Kasumi-1 (cell line): Measurements from ENCODE around the gene P3H3.
"Not testable (repeated sequence)": the region's sequence is repeated elsewhere in the genome, so short reads cannot be mapped to it uniquely, and the experiment has no call there.

Experiments
- DNase-seq, 2 experiments: peaks; one replicate each; lab custom pipeline; 2025; lab: John Stamatoyannopoulos, UW

P3H3 gene

GRCh38 chr12:6866163-6866919, 38.1 kb downstream of the P3H3 start:
- DNase-seq, result no peak

- DNase-seq, result peak in 1 of 2 experiments; percentile 40
Observed at GRCh38 chr12:6866920-6867412, 38.8 kb downstream of the P3H3 start.

GRCh38 chr12:6867413-6868210, 39.4 kb downstream of the P3H3 start, which contains the start of gene TPI1:
TSS of gene TPI1 (plus strand) at chr12:6867531. CDS start at chr12:6867567, 36 bp downstream.
- DNase-seq, result peak in 1 of 2 experiments; percentile 51

- DNase-seq, result peak in 1 of 2 experiments; percentile 4
Observed at GRCh38 chr12:6868211-6869048, 40.2 kb downstream of the P3H3 start.

GRCh38 chr12:6869049-6870021, 41.1 kb downstream of the P3H3 start:
- peak; percentile 57 to 64 for DNase-seq

GRCh38 chr12:6870304-6870703, 42.1 kb downstream of the P3H3 start:
- not testable (repeated sequence) for DNase-seq

GRCh38 chr12:6871052-6871957, 43.1 kb downstream of the P3H3 start:
- no peak for DNase-seq

- peak in 1 of 2 experiments; percentile 36 for DNase-seq
Observed at GRCh38 chr12:6872073-6873048, 44.2 kb downstream of the P3H3 start.

GRCh38 chr12:6873094-6874014, 45.1 kb downstream of the P3H3 start, which contains the start of gene SPSB2:
TSS of gene SPSB2 (minus strand) at chr12:6873303. CDS start at chr12:6872901, 402 bp downstream.
- peak; percentile 65 to 75 for DNase-seq

GRCh38 chr12:6874015-6874368, 45.8 kb downstream of the P3H3 start:
- DNase-seq, result not testable (repeated sequence)

- DNase-seq, result not testable (repeated sequence)
Observed at GRCh38 chr12:6879824-6880223, 51.6 kb downstream of the P3H3 start.

GRCh38 chr12:6883252-6883651, 55.0 kb downstream of the P3H3 start:
- no peak for DNase-seq

GRCh38 chr12:6883683-6884082, 55.5 kb downstream of the P3H3 start:
- DNase-seq, result no peak

- no peak for DNase-seq
Observed at GRCh38 chr12:6884539-6884938, 56.3 kb downstream of the P3H3 start.

- not testable (repeated sequence) for DNase-seq
Observed at GRCh38 chr12:6886206-6886999, 58.2 kb downstream of the P3H3 start.

GRCh38 chr12:6887460-6887859, 59.3 kb downstream of the P3H3 start:
- no peak for DNase-seq
